Ishikawa (cell line): ENCODE data around the gene DSCAML1.

Source experiments
- CEBPB ChIP-seq: IDR thresholded peaks from 2 replicates; pipeline ENCODE4 v1.6.1; 2012
- CREB1 ChIP-seq: IDR thresholded peaks from 2 replicates; pipeline ENCODE4 v1.6.1; 2012; ENCODE audit warnings: low read depth
- EP300 ChIP-seq: IDR thresholded peaks from 2 replicates; pipeline ENCODE4 v1.6.1; 2012; ENCODE audit warnings: borderline replicate concordance
- RAD21 ChIP-seq: IDR thresholded peaks from 2 replicates; pipeline ENCODE4 v1.6.1; 2012; ENCODE audit warnings: low read depth
- TAF1 ChIP-seq: IDR thresholded peaks from 2 replicates; pipeline ENCODE4 v1.6.1; 2012; ENCODE audit warnings: low read depth, mild to moderate bottlenecking
- TEAD4 ChIP-seq: IDR thresholded peaks from 2 replicates; pipeline ENCODE4 v1.6.1; 2012
- YY1 ChIP-seq: IDR thresholded peaks from 2 replicates; pipeline ENCODE4 v1.6.1; 2012; ENCODE audit warnings: low read depth
- ZBTB7A ChIP-seq: IDR thresholded peaks from 2 replicates; pipeline ENCODE4 v1.6.1; 2012; ENCODE audit warnings: low read depth
- TF ChIP-seq, protein P1 (sequence below): IDR thresholded peaks from 2 replicates; pipeline ENCODE4 v1.6.1; 2012; ENCODE audit warnings: low read depth, mild to moderate bottlenecking
- TF ChIP-seq, protein P2 (sequence below): IDR thresholded peaks from 2 replicates; pipeline ENCODE4 v1.6.1; 2012

- no peak for TF ChIP-seq CREB1
- TF ChIP-seq, protein P1, sequence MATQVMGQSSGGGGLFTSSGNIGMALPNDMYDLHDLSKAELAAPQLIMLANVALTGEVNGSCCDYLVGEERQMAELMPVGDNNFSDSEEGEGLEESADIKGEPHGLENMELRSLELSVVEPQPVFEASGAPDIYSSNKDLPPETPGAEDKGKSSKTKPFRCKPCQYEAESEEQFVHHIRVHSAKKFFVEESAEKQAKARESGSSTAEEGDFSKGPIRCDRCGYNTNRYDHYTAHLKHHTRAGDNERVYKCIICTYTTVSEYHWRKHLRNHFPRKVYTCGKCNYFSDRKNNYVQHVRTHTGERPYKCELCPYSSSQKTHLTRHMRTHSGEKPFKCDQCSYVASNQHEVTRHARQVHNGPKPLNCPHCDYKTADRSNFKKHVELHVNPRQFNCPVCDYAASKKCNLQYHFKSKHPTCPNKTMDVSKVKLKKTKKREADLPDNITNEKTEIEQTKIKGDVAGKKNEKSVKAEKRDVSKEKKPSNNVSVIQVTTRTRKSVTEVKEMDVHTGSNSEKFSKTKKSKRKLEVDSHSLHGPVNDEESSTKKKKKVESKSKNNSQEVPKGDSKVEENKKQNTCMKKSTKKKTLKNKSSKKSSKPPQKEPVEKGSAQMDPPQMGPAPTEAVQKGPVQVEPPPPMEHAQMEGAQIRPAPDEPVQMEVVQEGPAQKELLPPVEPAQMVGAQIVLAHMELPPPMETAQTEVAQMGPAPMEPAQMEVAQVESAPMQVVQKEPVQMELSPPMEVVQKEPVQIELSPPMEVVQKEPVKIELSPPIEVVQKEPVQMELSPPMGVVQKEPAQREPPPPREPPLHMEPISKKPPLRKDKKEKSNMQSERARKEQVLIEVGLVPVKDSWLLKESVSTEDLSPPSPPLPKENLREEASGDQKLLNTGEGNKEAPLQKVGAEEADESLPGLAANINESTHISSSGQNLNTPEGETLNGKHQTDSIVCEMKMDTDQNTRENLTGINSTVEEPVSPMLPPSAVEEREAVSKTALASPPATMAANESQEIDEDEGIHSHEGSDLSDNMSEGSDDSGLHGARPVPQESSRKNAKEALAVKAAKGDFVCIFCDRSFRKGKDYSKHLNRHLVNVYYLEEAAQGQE, result no peak
- TF ChIP-seq ZBTB7A, result no peak
- TF ChIP-seq TAF1, result no peak
- TF ChIP-seq, protein P2, sequence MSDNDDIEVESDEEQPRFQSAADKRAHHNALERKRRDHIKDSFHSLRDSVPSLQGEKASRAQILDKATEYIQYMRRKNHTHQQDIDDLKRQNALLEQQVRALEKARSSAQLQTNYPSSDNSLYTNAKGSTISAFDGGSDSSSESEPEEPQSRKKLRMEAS, result no peak
- no peak for TF ChIP-seq TEAD4
- no peak for TF ChIP-seq RAD21
- no peak for TF ChIP-seq CEBPB
- TF ChIP-seq YY1, result no peak
- no peak for TF ChIP-seq EP300
Measured at GRCh38 chr11:117639601-117640000, 157.4 kb downstream of the DSCAML1 start.
